Measurements from ENCODE around the gene CHCHD10. TPM values are rescaled to one million over a fixed set of nuclear protein-coding genes. Genes with fewer than 3 reads are reported as not detected.

Gene CHCHD10
- total and polyA plus RNA-seq, 2 of the 4 experiments (the other 2 are of a cell fraction), result 2.2 to 11.2 TPM

DNA sequence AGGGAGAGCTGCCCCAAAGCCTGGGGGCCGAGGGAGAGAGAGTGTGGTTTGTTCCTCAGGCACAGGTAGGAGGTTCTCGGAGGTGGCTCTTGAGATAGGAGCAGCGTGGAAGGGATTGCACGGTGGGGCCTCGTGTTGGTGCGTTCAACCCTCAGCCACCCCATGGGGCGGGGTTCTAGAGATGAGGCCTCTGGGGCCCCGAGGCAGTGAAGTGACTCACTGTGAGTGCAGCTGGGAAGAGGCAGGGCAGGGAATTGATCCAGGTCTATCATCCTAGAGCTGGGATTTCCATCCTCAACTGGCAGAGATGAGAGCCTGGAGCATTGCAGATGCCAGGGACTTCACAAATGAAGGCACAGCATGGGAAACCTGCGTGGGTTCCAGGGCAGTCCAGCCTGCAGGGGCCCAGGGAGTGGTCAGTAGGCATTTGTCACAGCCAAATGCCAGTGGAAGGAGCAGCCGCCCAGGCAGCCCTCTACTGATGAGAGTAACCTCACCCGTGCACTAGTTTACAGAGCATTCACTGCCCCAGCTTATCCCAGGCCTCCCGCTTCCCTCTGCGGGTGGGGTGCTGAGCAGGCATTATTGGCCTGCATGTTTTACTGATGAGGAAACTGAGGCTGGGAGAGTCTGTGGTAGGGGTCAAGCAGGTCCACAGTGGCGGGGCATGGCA, 13.9 kb upstream of the CHCHD10 start:
- Histone ChIP-seq H3K27me3 (ENCODE audit: control insufficient read depth, insufficient read depth, low read length) (no peaks in the 10 kb centered on the region), H3K9ac (ENCODE audit: low read depth, low read length) (peak overlapping the region; percentile 27; the same call in 1 of the 2 replicates), H3K56ac (ENCODE audit: extremely low read depth, insufficient read depth, low read length) (no peak overlapping the region), H4K8ac (ENCODE audit: low read depth in 2 of 2, low read length in 2 of 2) (peak overlapping the region in 1 of 2 experiments; percentile 91; a peak in 2 of 4 replicates), H3K18ac (ENCODE audit: low read depth, low read length) (peak overlapping the region; percentile 79), H3K14ac (replicated peaks; ENCODE audit: low read depth, low read length) (peak overlapping the region; percentile 33; the same call in 1 of the 2 replicates), H3K9me1 (ENCODE audit: insufficient read depth, low read length) (peaks cover 15% of the 10 kb centered on the region), H3K4me2 (ENCODE audit: low read depth, low read length) (peak overlapping the region; percentile 20; the same call in 1 of the 2 replicates), H4K20me1 (ENCODE audit: insufficient read depth, low read length) (no peaks in the 10 kb centered on the region), H3K4ac (ENCODE audit: low read depth, low read length) (peak overlapping the region; percentile 76), H3K4me1 (ENCODE audit: control insufficient read depth, insufficient read depth, low read length) (peaks cover 22% of the 10 kb centered on the region), H3K4me3 (ENCODE audit: insufficient read depth, low read depth, low read length) (no peak overlapping the region), H4K5ac (ENCODE audit: low read depth, low read length) (peak overlapping the region; percentile 64; the same call in 1 of the 2 replicates), H3K9me3 (ENCODE audit: control insufficient read depth, insufficient read depth, low read length) (no peaks in the 10 kb centered on the region), H3K27ac (ENCODE audit: insufficient read depth, low read length) (0 out of 2 replicates have a peak overlapping the region, but pooled peaks have one; percentile 14), H2AFZ (replicated peaks; ENCODE audit: low read length, poor library complexity) (peak overlapping the region; percentile 90), H3K23ac (ENCODE audit: low read depth, low read length) (0 out of 2 replicates have a peak overlapping the region, but pooled peaks have one; percentile 8), H2BK5ac (ENCODE audit: low read depth, low read length, poor library complexity, severe bottlenecking) (peak overlapping the region; percentile 25), H2AK9ac (replicated peaks; ENCODE audit: low read depth, low read length, poor library complexity) (peak overlapping the region; percentile 80), H2AK5ac (ENCODE audit: low read depth, low read length) (peak overlapping the region; percentile 69; the same call in 1 of the 2 replicates), H2BK20ac (ENCODE audit: low read depth, low read length) (peak overlapping the region; percentile 59), H3K79me1 (ENCODE audit: low read depth in 1 of 2, low read length in 2 of 2) (peaks cover 0 to 6% of the 10 kb centered on the region in 2 experiments; a peak in 1 of 4 replicates), H3K36me3 (ENCODE audit: control insufficient read depth, insufficient read depth, low read length) (no peaks in the 10 kb centered on the region), H2BK15ac (ENCODE audit: low read depth, low read length) (peak overlapping the region; percentile 51; the same call in 1 of the 3 replicates), H2BK120ac (ENCODE audit: low read depth, low read length) (peak overlapping the region; percentile 77), H4K91ac (ENCODE audit: insufficient read depth, low read depth, low read length) (peak overlapping the region; percentile 74)
- intact Hi-C loops (cut with micrococcal nuclease) (no loop called here), dilution Hi-C loops (cut with HindIII; ENCODE audit: low sequenced_read_pairs, unreplicated experiment) (no loop called here), in situ Hi-C loops (cut with MboI; ENCODE audit: low sequenced_read_pairs) (no loop called here)
- POLR2A ChIA-PET (ENCODE audit: unreplicated experiment), result no interaction called here
- TF ChIP-seq FOS (IDR thresholded peaks at IDR 0.05; ENCODE audit: low read depth, low read length), result no peak
- TF ChIP-seq BHLHE40 (IDR thresholded peaks at IDR 0.05; ENCODE audit: low read depth, low read length), result no peak
- peak; percentile 4; the same call in 1 of the 2 replicates for TF ChIP-seq MAFK (IDR thresholded peaks at IDR 0.05; ENCODE audit: low read depth, low read length)
- CTCF ChIA-PET, result interaction anchor here (0.6 to 1.5 kb wide), 3 partner anchors 11 to 303 kb away, joined by 3 to 4 read pairs (median 4); no protein-coding TSS in a partner anchor
- BruUV-seq (replicated peaks), result no TSS peak
- WGBS, 2 experiments (ENCODE audit: extremely low coverage in 2 of 2, insufficient read length in 1 of 2), result 100% methylated on average over 1 of the region's 14 CpGs; no CpG with 5 or more reads in 1 of the 2 experiments
- ATAC-seq (ENCODE audit: low read depth) (peak; percentile 87), DNase-seq (peak; percentile 65)

Data from IMR-90 (cell line).